ENCODE data around the gene CCT3. TPM values are rescaled to one million over a fixed set of nuclear protein-coding genes. Genes with fewer than 3 reads are reported as not detected.

CCT3 gene
- total and polyA plus RNA-seq, 4 donors, result 71.6 to 165 (median 139) TPM

GRCh38 chr1:156376146-156376545 is 38.1 kb upstream of the CCT3 start:
- H3K9ac ChIP-seq (ENCODE audit: insufficient read depth in 1 of 2, low read length in 2 of 2), result no peak overlapping the region
- 72 to 79% methylated on average over 2 of the region's 2 CpGs for WGBS, 2 donors
- peaks cover 0 to 7% (median 0%) of the 10 kb centered on the region in 5 donors for H3K4me1 ChIP-seq (ENCODE audit: control insufficient read depth in 5 of 5, insufficient read depth in 5 of 5, low read length in 5 of 5)
- ATAC-seq (ENCODE audit: insufficient read depth, low FRiP score), result no peak
- no peaks in the 10 kb centered on the region for H3K9me3 ChIP-seq (ENCODE audit: control insufficient read depth in 4 of 4, insufficient read depth in 3 of 4, low read length in 3 of 4)
- no peak overlapping the region for H3K27ac ChIP-seq (ENCODE audit: low read depth in 1 of 2, low read length in 1 of 2)
- H3K27me3 ChIP-seq (ENCODE audit: control insufficient read depth in 3 of 3, insufficient read depth in 3 of 3, low read length in 2 of 3), result no peaks in the 10 kb centered on the region
- no peaks in the 10 kb centered on the region for H3K36me3 ChIP-seq (ENCODE audit: control insufficient read depth in 4 of 4, insufficient read depth in 4 of 4, low read length in 4 of 4)
- no peak overlapping the region for H3K4me3 ChIP-seq
- DNase-seq, result no peak
- TF ChIP-seq CTCF (IDR thresholded peaks at IDR 0.05; ENCODE audit: control extremely low read depth, extremely low read depth), result no peak

- Histone ChIP-seq H3K4me3 (no peak overlapping the region), H3K9ac (ENCODE audit: insufficient read depth in 1 of 2, low read length in 2 of 2) (no peak overlapping the region), H3K27ac (ENCODE audit: low read depth in 1 of 2, low read length in 1 of 2) (no peak overlapping the region), H3K36me3 (ENCODE audit: control insufficient read depth in 4 of 4, insufficient read depth in 4 of 4, low read length in 4 of 4) (no peaks in the 10 kb centered on the region), H3K27me3 (ENCODE audit: control insufficient read depth in 3 of 3, insufficient read depth in 3 of 3, low read length in 2 of 3) (peaks cover 0 to 5% (median 0%) of the 10 kb centered on the region in 3 donors), H3K4me1 (ENCODE audit: control insufficient read depth in 5 of 5, insufficient read depth in 5 of 5, low read length in 5 of 5) (peaks cover 0 to 14% (median 5%) of the 10 kb centered on the region in 5 donors), H3K9me3 (ENCODE audit: control insufficient read depth in 4 of 4, insufficient read depth in 3 of 4, low read length in 3 of 4) (no peaks in the 10 kb centered on the region)
- DNase-seq (no peak), ATAC-seq (ENCODE audit: insufficient read depth, low FRiP score) (no peak)
- TF ChIP-seq CTCF (IDR thresholded peaks at IDR 0.05; ENCODE audit: control extremely low read depth, extremely low read depth), result no peak
Measured at GRCh38 chr1:156373546-156373945, 35.5 kb upstream of the CCT3 start.

- Histone ChIP-seq H3K4me3 (no peak overlapping the region), H3K27ac (ENCODE audit: low read depth in 1 of 2, low read length in 1 of 2) (no peak overlapping the region), H3K9me3 (ENCODE audit: control insufficient read depth in 4 of 4, insufficient read depth in 3 of 4, low read length in 3 of 4) (no peaks in the 10 kb centered on the region), H3K27me3 (ENCODE audit: control insufficient read depth in 3 of 3, insufficient read depth in 3 of 3, low read length in 2 of 3) (peaks cover 0 to 5% (median 0%) of the 10 kb centered on the region in 3 donors), H3K9ac (ENCODE audit: insufficient read depth in 1 of 2, low read length in 2 of 2) (no peak overlapping the region), H3K4me1 (ENCODE audit: control insufficient read depth in 5 of 5, insufficient read depth in 5 of 5, low read length in 5 of 5) (peaks cover 0 to 19% (median 5%) of the 10 kb centered on the region in 5 donors), H3K36me3 (ENCODE audit: control insufficient read depth in 4 of 4, insufficient read depth in 4 of 4, low read length in 4 of 4) (no peaks in the 10 kb centered on the region)
- no peak for ATAC-seq (ENCODE audit: insufficient read depth, low FRiP score)
- no peak for DNase-seq
- no peak for TF ChIP-seq CTCF (IDR thresholded peaks at IDR 0.05; ENCODE audit: control extremely low read depth, extremely low read depth)
- WGBS, 2 donors, result 80 to 83% methylated on average over 4 of the region's 4 CpGs
Measured at GRCh38 chr1:156372876-156373275, 34.8 kb upstream of the CCT3 start.

- peaks cover 0 to 5% (median 0%) of the 10 kb centered on the region in 3 donors for H3K27me3 ChIP-seq (ENCODE audit: control insufficient read depth in 3 of 3, insufficient read depth in 3 of 3, low read length in 2 of 3)
- ATAC-seq (ENCODE audit: insufficient read depth, low FRiP score) (no peak), DNase-seq (no peak)
- H3K27ac ChIP-seq (ENCODE audit: low read depth in 1 of 2, low read length in 1 of 2), result no peak overlapping the region
- no peaks in the 10 kb centered on the region for H3K9me3 ChIP-seq (ENCODE audit: control insufficient read depth in 4 of 4, insufficient read depth in 3 of 4, low read length in 3 of 4)
- H3K36me3 ChIP-seq (ENCODE audit: control insufficient read depth in 4 of 4, insufficient read depth in 4 of 4, low read length in 4 of 4), result no peaks in the 10 kb centered on the region
- H3K4me1 ChIP-seq (ENCODE audit: control insufficient read depth in 5 of 5, insufficient read depth in 5 of 5, low read length in 5 of 5), result peaks cover 0 to 19% (median 5%) of the 10 kb centered on the region in 5 donors
- H3K9ac ChIP-seq (ENCODE audit: insufficient read depth in 1 of 2, low read length in 2 of 2), result no peak overlapping the region
- H3K4me3 ChIP-seq, result no peak overlapping the region
- no peak for TF ChIP-seq CTCF (IDR thresholded peaks at IDR 0.05; ENCODE audit: control extremely low read depth, extremely low read depth)
Measured at GRCh38 chr1:156372265-156372586, 34.1 kb upstream of the CCT3 start.
